ENCODE data around the gene CCSER1.

The CCSER1 gene

DNA sequence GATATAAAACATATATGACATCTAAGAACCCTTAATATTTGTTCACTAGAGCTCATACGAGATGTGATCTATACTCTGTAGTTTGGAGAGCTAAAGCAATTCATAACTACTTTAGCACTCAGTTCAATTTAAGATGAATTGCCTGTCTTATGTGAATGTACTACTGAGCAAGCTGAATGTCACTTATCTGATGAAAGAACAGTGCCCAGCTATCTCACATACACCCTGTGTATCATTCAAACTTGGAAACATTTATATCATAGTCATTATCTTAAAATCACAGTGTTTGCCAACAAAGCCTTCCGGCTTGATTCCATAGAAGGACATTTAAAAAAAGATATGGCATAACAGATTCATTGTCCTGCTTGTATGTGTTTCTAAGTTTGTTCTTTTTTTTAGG, 639.6 kb downstream of the CCSER1 start:
- TF ChIP-seq, protein P1, sequence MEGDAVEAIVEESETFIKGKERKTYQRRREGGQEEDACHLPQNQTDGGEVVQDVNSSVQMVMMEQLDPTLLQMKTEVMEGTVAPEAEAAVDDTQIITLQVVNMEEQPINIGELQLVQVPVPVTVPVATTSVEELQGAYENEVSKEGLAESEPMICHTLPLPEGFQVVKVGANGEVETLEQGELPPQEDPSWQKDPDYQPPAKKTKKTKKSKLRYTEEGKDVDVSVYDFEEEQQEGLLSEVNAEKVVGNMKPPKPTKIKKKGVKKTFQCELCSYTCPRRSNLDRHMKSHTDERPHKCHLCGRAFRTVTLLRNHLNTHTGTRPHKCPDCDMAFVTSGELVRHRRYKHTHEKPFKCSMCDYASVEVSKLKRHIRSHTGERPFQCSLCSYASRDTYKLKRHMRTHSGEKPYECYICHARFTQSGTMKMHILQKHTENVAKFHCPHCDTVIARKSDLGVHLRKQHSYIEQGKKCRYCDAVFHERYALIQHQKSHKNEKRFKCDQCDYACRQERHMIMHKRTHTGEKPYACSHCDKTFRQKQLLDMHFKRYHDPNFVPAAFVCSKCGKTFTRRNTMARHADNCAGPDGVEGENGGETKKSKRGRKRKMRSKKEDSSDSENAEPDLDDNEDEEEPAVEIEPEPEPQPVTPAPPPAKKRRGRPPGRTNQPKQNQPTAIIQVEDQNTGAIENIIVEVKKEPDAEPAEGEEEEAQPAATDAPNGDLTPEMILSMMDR (IDR thresholded peaks at IDR 0.05; ENCODE audit: borderline replicate concordance, control extremely low read depth, extremely low read depth, insufficient read depth, missing control alignments), result no peak
- no peak for DNase-seq (ENCODE audit: low spot score)
- in situ Hi-C loops (cut with MboI; ENCODE audit: low sequenced_read_pairs, unreplicated experiment), result no loop called here

DNA sequence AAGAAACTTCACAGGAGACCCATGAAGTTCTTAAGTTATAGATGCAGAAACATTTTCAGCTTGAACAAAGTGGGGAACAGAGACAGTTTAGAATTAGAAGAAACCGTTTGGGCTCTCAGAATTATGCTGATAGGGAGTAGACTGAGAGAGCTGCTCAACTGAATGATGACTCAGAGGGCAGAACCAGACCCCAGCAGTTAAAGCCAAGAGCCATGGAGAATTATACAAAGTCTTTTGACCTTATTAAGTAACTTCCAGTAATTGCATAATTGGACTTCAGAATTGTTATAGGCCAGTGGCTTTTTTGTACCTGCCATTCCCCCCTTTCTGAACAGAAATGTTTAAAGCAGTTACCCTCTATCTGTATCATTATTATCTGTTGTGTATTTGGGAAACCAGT, 642.1 kb downstream of the CCSER1 start:
- DNase-seq (ENCODE audit: low spot score), result no peak
- TF ChIP-seq, protein P1 (IDR thresholded peaks at IDR 0.05; ENCODE audit: borderline replicate concordance, control extremely low read depth, extremely low read depth, insufficient read depth, missing control alignments), result no peak
- in situ Hi-C loops (cut with MboI; ENCODE audit: low sequenced_read_pairs, unreplicated experiment), result no loop called here

DNA sequence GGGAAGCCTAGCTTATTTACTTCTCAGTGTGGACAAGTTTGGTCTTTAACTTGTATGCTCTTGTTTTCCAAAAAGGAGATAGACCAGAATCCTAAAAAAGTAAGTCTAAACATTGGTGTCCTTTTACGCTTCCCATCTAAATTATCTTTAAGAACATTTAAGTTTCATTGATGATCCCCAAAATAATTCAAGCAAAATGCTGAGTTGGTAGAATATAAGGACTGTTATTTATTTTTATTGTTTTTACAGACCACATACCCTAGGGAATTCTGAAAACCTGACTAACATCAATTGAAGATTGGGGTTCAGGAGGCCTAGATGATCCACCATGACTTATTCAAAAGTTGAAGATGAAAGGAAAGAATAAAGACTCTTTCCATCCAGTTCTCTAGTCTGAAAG, 653.0 kb downstream of the CCSER1 start:
- in situ Hi-C loops (cut with MboI; ENCODE audit: low sequenced_read_pairs, unreplicated experiment), result no loop called here
- TF ChIP-seq, protein P1 (IDR thresholded peaks at IDR 0.05; ENCODE audit: borderline replicate concordance, control extremely low read depth, extremely low read depth, insufficient read depth, missing control alignments), result no peak
- no peak for DNase-seq (ENCODE audit: low spot score)

DNA sequence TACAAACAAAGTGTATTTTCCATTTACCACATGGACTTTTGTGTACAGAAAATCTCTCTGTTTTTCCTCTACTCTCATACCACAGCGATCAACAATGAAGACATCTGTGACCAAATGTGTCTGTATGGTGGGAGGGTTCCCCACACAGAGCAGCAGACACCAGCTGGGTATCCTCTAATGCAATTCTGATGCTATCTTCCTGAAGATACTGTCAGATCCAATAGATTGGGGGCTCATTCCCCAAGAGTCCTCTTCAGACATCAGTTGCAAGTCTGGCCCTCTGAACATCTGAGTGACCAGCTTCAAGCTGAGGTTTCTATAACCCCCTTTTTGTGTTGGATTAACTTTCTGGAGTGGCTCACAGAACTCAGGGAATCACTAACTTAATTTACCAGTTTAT, 659.4 kb downstream of the CCSER1 start:
- no peak for DNase-seq (ENCODE audit: low spot score)
- in situ Hi-C loops (cut with MboI; ENCODE audit: low sequenced_read_pairs, unreplicated experiment), result no loop called here
- TF ChIP-seq, protein P1 (IDR thresholded peaks at IDR 0.05; ENCODE audit: borderline replicate concordance, control extremely low read depth, extremely low read depth, insufficient read depth, missing control alignments), result no peak

DNA sequence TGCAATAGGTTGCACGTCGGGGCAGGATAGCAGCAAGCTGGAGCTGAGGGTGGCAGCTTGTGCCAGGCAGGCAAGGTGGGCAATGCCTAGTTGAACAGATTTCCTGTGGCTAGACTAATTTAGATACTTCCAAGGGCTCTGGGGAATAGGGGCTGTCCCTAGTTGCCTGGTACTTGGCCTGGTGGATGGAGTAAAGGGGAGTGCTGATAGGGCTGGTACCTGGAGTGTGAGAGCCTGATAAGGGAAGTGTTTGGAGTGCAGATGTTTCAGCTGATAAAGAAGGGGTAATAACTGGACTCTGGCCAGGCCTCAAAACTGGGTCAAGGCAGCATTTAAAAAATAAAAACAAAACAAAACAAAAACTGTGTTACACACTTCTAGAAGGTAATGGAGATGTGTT, 665.5 kb downstream of the CCSER1 start:
- in situ Hi-C loops (cut with MboI; ENCODE audit: low sequenced_read_pairs, unreplicated experiment), result no loop called here
- TF ChIP-seq, protein P1 (IDR thresholded peaks at IDR 0.05; ENCODE audit: borderline replicate concordance, control extremely low read depth, extremely low read depth, insufficient read depth, missing control alignments), result no peak
- DNase-seq (ENCODE audit: low spot score), result no peak

DNA sequence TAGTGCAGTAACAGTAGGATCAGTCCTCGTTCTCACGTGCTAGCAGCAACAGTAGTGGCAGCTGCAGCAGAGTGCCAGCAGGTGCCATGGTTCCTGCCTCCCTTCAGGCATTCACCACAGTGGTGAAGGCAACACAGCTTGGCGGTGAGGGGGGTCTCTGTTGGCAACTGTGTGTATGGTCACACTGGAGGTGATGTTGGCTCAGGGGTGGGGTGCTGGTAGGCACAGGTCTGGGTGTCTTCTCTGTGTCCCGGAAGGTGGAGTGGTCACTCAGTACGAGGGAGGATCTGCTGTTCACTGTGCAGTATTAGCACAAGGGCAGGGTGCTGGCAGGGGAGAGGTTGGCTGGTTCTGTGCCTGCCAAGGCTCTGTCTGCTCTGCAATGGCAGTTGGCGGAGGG, 671.8 kb downstream of the CCSER1 start:
- DNase-seq (ENCODE audit: low spot score), result no peak
- TF ChIP-seq, protein P1 (IDR thresholded peaks at IDR 0.05; ENCODE audit: borderline replicate concordance, control extremely low read depth, extremely low read depth, insufficient read depth, missing control alignments), result no peak
- in situ Hi-C loops (cut with MboI; ENCODE audit: low sequenced_read_pairs, unreplicated experiment), result no loop called here

DNA sequence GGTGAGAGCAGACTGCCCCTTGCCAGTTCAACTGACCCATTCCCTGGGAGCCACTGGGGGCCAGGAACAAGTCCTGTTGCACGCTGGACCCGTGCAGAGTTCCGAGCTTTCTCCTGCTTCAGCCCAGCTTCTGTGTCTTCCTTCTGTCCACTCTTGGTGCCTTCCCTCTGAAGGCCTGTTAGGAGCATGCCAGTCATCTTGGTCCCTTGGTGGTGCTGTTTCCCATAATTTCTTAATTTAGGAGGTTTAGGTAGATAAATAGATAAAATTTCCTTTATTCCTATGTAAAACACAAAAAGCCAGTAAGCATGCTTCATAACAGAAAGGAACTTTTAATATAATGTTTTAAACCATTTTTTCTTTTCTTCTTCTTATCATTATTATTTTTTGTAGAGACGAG, 672.7 kb downstream of the CCSER1 start:
- TF ChIP-seq, protein P1 (IDR thresholded peaks at IDR 0.05; ENCODE audit: borderline replicate concordance, control extremely low read depth, extremely low read depth, insufficient read depth, missing control alignments), result no peak
- no peak for DNase-seq (ENCODE audit: low spot score)
- in situ Hi-C loops (cut with MboI; ENCODE audit: low sequenced_read_pairs, unreplicated experiment), result no loop called here

Measured in GM13976 (cell line).